ENCODE data around the gene CCDC78.

Gene CCDC78

DNA sequence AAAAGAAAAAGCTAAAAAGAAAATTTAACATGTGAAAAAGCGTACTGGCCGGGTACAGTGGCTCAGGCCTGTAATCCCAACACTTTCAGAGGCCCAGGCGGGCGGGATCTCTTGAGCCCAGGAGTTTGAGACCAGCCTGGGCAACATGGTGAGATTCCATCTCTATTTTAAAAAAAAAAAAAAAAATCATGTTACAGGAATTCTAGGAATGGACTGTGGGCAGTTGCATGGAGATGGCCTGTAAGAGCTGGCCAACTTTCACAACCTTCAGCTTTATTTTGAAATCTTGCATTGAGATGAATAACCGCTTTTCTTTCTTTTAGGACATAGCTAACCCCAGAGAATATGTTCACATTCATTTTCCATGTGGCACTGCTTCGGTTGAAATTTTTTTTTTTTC lies 22.8 kb upstream of the CCDC78 start:
- Histone ChIP-seq H3K27me3 (ENCODE audit: insufficient read depth, poor library complexity, severe bottlenecking) (no peaks in the 10 kb centered on the region), H3K4me3 (replicated peaks; ENCODE audit: insufficient read depth, low read length) (no peak overlapping the region), H3K27ac (replicated peaks) (no peak overlapping the region)
- DNase-seq (ENCODE audit: low read depth in 1 of 2, low spot score in 1 of 2) = no peak
- TF ChIP-seq CTCF (IDR thresholded peaks at IDR 0.05; ENCODE audit: insufficient read depth, low read length) (no peak), GABPA (IDR thresholded peaks at IDR 0.05; ENCODE audit: low read depth) (no peak), POLR2AphosphoS5 (IDR thresholded peaks at IDR 0.05; ENCODE audit: low read depth) (no peak), SPI1 (IDR thresholded peaks at IDR 0.05; ENCODE audit: borderline replicate concordance, low read depth) (no peak)
- TF ChIP-seq, protein P1, sequence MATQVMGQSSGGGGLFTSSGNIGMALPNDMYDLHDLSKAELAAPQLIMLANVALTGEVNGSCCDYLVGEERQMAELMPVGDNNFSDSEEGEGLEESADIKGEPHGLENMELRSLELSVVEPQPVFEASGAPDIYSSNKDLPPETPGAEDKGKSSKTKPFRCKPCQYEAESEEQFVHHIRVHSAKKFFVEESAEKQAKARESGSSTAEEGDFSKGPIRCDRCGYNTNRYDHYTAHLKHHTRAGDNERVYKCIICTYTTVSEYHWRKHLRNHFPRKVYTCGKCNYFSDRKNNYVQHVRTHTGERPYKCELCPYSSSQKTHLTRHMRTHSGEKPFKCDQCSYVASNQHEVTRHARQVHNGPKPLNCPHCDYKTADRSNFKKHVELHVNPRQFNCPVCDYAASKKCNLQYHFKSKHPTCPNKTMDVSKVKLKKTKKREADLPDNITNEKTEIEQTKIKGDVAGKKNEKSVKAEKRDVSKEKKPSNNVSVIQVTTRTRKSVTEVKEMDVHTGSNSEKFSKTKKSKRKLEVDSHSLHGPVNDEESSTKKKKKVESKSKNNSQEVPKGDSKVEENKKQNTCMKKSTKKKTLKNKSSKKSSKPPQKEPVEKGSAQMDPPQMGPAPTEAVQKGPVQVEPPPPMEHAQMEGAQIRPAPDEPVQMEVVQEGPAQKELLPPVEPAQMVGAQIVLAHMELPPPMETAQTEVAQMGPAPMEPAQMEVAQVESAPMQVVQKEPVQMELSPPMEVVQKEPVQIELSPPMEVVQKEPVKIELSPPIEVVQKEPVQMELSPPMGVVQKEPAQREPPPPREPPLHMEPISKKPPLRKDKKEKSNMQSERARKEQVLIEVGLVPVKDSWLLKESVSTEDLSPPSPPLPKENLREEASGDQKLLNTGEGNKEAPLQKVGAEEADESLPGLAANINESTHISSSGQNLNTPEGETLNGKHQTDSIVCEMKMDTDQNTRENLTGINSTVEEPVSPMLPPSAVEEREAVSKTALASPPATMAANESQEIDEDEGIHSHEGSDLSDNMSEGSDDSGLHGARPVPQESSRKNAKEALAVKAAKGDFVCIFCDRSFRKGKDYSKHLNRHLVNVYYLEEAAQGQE (IDR thresholded peaks at IDR 0.05; ENCODE audit: insufficient replicate concordance, low read depth) = no peak

GRCh38 chr16:747978-748746 lies 21.9 kb upstream of the CCDC78 start:
- H3K4me3 ChIP-seq (replicated peaks; ENCODE audit: insufficient read depth, low read length) = no peak overlapping the region
- DNase-seq (ENCODE audit: low read depth in 1 of 2, low spot score in 1 of 2) = no peak
- H3K27me3 ChIP-seq (ENCODE audit: insufficient read depth, poor library complexity, severe bottlenecking) = no peaks in the 10 kb centered on the region
- H3K27ac ChIP-seq (replicated peaks) = no peak overlapping the region
- TF ChIP-seq GABPA (IDR thresholded peaks at IDR 0.05; ENCODE audit: low read depth) = no peak
- no peak for TF ChIP-seq POLR2AphosphoS5 (IDR thresholded peaks at IDR 0.05; ENCODE audit: low read depth)
- no peak for TF ChIP-seq CTCF (IDR thresholded peaks at IDR 0.05; ENCODE audit: insufficient read depth, low read length)
- TF ChIP-seq SPI1 (IDR thresholded peaks at IDR 0.05; ENCODE audit: borderline replicate concordance, low read depth) = no peak
- TF ChIP-seq, protein P1 (IDR thresholded peaks at IDR 0.05; ENCODE audit: insufficient replicate concordance, low read depth) = no peak

DNA sequence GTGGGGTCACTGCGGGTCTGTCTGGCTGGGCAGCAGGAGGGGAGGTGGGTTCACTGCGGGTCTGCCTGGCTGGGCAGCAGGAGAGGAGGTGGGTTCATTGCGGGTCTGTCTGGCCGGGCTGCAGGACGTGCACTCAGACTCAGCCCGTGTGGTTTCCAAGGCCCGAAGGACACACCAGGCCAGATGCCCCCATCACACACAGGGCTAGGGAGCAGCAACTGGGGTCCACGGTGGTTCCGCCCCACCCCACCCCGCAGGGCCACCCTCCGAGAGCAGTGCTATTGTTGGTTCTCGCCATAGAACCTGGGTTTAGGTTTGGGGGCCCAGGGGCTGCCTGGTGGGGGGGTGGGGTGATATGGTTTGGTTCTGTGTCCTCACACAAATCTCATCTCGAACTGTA lies 20.4 kb upstream of the CCDC78 start:
- DNase-seq (ENCODE audit: low read depth in 1 of 2, low spot score in 1 of 2) = no peak
- Histone ChIP-seq H3K27me3 (ENCODE audit: insufficient read depth, poor library complexity, severe bottlenecking) (no peaks in the 10 kb centered on the region), H3K4me3 (replicated peaks; ENCODE audit: insufficient read depth, low read length) (no peak overlapping the region), H3K27ac (replicated peaks) (no peak overlapping the region)
- TF ChIP-seq POLR2AphosphoS5 (IDR thresholded peaks at IDR 0.05; ENCODE audit: low read depth) = no peak
- no peak for TF ChIP-seq SPI1 (IDR thresholded peaks at IDR 0.05; ENCODE audit: borderline replicate concordance, low read depth)
- TF ChIP-seq GABPA (IDR thresholded peaks at IDR 0.05; ENCODE audit: low read depth) = no peak
- TF ChIP-seq, protein P1 (IDR thresholded peaks at IDR 0.05; ENCODE audit: insufficient replicate concordance, low read depth) = no peak
- TF ChIP-seq CTCF (IDR thresholded peaks at IDR 0.05; ENCODE audit: insufficient read depth, low read length) = no peak

Data from HL-60 (cell line).